Keratinocyte (primary cell): ENCODE measurements around the gene EPHB2.

ENCODE experiments used
- CTCF ChIP-seq, 3 experiments: IDR thresholded peaks in 1 of 3; conservative IDR thresholded peaks in 1 of 3; optimal IDR thresholded peaks in 1 of 3; 2 replicates in 2 of 3; 3 replicates in 1 of 3; pipeline versions ENCODE3 to v1.5.1; 2011; ENCODE audit warnings: low read length in 3 of 3, mild to moderate bottlenecking in 3 of 3, moderate library complexity in 2 of 3, control low read depth in 1 of 3, inconsistent platforms in 1 of 3; ENCODE audit not compliant: insufficient read depth in 2 of 3; ENCODE audit errors: extremely low read depth in 1 of 3
- EZH2 ChIP-seq: IDR thresholded peaks from one replicate; pipeline ENCODE4 v1.6.1; 2012; ENCODE audit warnings: inconsistent platforms, mild to moderate bottlenecking, low read length, moderate library complexity

DNA sequence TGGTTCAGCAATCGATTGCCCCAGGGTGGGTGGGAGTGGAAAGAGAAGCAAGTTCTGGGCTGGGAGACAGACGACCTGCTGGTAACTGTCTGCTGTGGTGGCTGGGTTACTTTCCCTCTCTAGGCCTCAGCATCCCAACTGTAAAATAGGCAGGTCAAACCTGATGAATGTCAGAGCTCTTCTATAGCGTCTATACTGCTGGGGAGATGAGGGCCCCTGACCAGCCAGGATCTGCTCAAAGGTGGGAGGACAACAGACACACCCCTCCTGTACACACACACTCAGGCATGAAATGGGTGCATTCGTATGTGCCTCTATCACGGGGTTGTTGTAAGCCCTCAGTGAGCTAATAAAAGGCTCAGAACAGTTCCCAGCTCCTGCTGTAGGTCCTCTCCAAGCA lies 12.7 kb upstream of the EPHB2 start:
- TF ChIP-seq CTCF (optimal IDR thresholded peaks at IDR 0.05 in 1 of 3, IDR thresholded peaks at IDR 0.05 in 1 of 3, conservative IDR thresholded peaks at IDR 0.05 in 1 of 3; ENCODE audit: extremely low read depth in 1 of 3, insufficient read depth in 2 of 3, low read length in 3 of 3): no peak
- TF ChIP-seq EZH2: no peak
